HepG2 (cell line): ENCODE data around the gene L3MBTL4. TPM values are rescaled to one million over a fixed set of nuclear protein-coding genes. Genes with fewer than 3 reads are reported as not detected.

Source experiments
- ATAC-seq: fragments of 200-7000 bp; cut with Tn5 transposase; 3 replicates; pipeline ENCODE4 v1.9.1; 2020; ENCODE audit warnings: mild to moderate bottlenecking, moderate library complexity
- BruUV-seq: library from RNA; stranded (reverse); fragments of 400-500 nt; replicated peaks from 2 replicates; lab custom pipeline; 2021; lab: Mats Ljungman, UMichigan
- CTCF ChIA-PET: fragments of 300-600 bp; formaldehyde crosslinking; extraction: SDS; loops from one replicate; lab custom pipeline; 2021; ENCODE audit warnings: low total read pairs, inconsistent platforms, low intra/inter-chr PET ratio; lab: Yijun Ruan, JAX
- POLR2A ChIA-PET: fragments of 350-600 bp; sonication (Branson Sonifier 250); formaldehyde crosslinking; loops from one replicate; lab custom pipeline; 2020; ENCODE audit warnings: antibody characterized with exemption, inconsistent platforms; lab: Yijun Ruan, JAX
- DNase-seq: peaks from one replicate; pipeline ENCODE4 v3.0.0-alpha.2; 2015; ENCODE audit warnings: low spot score
- FAIRE-seq: peaks from 3 replicates; lab custom pipeline; 2011; peaks lifted over from hg19 to GRCh38; lab: Jason Lieb, UNC
- H2AFZ ChIP-seq: one replicate; pipeline ENCODE4 v1.6.1; 2011; ENCODE audit warnings: low read length, inconsistent platforms
- H3K27ac ChIP-seq: fragments of 300-600 bp; 3 replicates; pipeline ENCODE4 v1.8.0; 2011; ENCODE audit warnings: mixed run types, mild to moderate bottlenecking, mixed read lengths, low read length, inconsistent platforms; ENCODE audit not compliant: insufficient read depth; ENCODE audit errors: extremely low read length
- H3K27me3 ChIP-seq, 2 experiments: fragments of 200-600 bp in 1 of 2; 2 replicates in 1 of 2; 3 replicates in 1 of 2; pipeline versions ENCODE4 v1.6.0 to v1.8.0; 2011; ENCODE audit warnings: low read length in 2 of 2, mild to moderate bottlenecking in 2 of 2, moderate library complexity in 2 of 2, inconsistent platforms in 1 of 2; ENCODE audit not compliant: insufficient read depth in 2 of 2, control insufficient read depth in 1 of 2
- H3K36me3 ChIP-seq, 2 experiments: fragments of 200-600 bp in 1 of 2; replicated peaks in 1 of 2; 2 replicates in 1 of 2; 3 replicates in 1 of 2; pipeline versions ENCODE4 v1.5.1 to v1.8.0; 2011; ENCODE audit warnings: low read length in 2 of 2, inconsistent platforms in 1 of 2; ENCODE audit not compliant: insufficient read depth in 2 of 2, control insufficient read depth in 1 of 2
- H3K4me1 ChIP-seq: 2 replicates; pipeline ENCODE4 v1.5.1; 2012; ENCODE audit warnings: low read length, inconsistent platforms; ENCODE audit not compliant: insufficient read depth
- H3K4me2 ChIP-seq: 2 replicates; pipeline ENCODE4 v1.6.0; 2011; ENCODE audit warnings: low read depth, low read length, inconsistent platforms
- H3K4me3 ChIP-seq, 3 experiments: fragments of 200-600 bp in 1 of 3; sonication (generic), shearing (Covaris generic) in 1 of 3; replicated peaks in 1 of 3; 2 replicates each; pipeline ENCODE4 v1.5.1; 2011 to 2016; ENCODE audit warnings: low read length in 3 of 3, inconsistent platforms in 2 of 3, low read depth in 2 of 3, mild to moderate bottlenecking in 2 of 3, control low read depth in 1 of 3, mixed read lengths in 1 of 3; ENCODE audit not compliant: insufficient read depth in 1 of 3
- H3K79me2 ChIP-seq: one replicate; pipeline ENCODE4 v1.6.1; 2011; ENCODE audit warnings: low read length, inconsistent platforms; ENCODE audit not compliant: insufficient read depth
- H3K9ac ChIP-seq: 2 replicates; pipeline ENCODE4 v1.6.0; 2011; ENCODE audit warnings: mild to moderate bottlenecking, low read depth, low read length, inconsistent platforms; ENCODE audit not compliant: insufficient read depth
- H3K9me3 ChIP-seq: 2 replicates; pipeline ENCODE4 v1.5.1; 2012; ENCODE audit warnings: mild to moderate bottlenecking, low read length
- H4K20me1 ChIP-seq: 2 replicates; pipeline ENCODE4 v1.6.0; 2011; ENCODE audit warnings: inconsistent platforms, mild to moderate bottlenecking, low read length, moderate library complexity; ENCODE audit not compliant: insufficient read depth
- CSRNP2 ChIP-seq: sonication (generic); formaldehyde crosslinking; conservative IDR thresholded peaks from 2 replicates; pipeline ENCODE4 v1.8.0; 2022; ENCODE audit warnings: low read depth, missing genetic modification reagents
- E2F1 ChIP-seq: sonication (generic); formaldehyde crosslinking; IDR thresholded peaks from 2 replicates; pipeline ENCODE4 v1.5.0; 2020; ENCODE audit warnings: missing genetic modification reagents
- EZH2 ChIP-seq: conservative IDR thresholded peaks from 2 replicates; pipeline ENCODE4 v1.6.1; 2012; ENCODE audit warnings: mild to moderate bottlenecking, low read depth, low read length, moderate library complexity
- MAF1 ChIP-seq: sonication (generic); formaldehyde crosslinking; IDR thresholded peaks from 2 replicates; pipeline ENCODE4 v1.5.0; 2020; ENCODE audit warnings: missing genetic modification reagents, borderline replicate concordance
- NAIF1 ChIP-seq: sonication (generic); formaldehyde crosslinking; IDR thresholded peaks from 2 replicates; pipeline ENCODE4 v1.5.0; 2020; ENCODE audit warnings: mild to moderate bottlenecking, missing genetic modification reagents, borderline replicate concordance
- NFRKB ChIP-seq: fragments of 450-650 bp; IDR thresholded peaks from 2 replicates; pipeline ENCODE4 v1.6.1; 2017
- REPIN1 ChIP-seq: sonication (generic); formaldehyde crosslinking; IDR thresholded peaks from 2 replicates; pipeline ENCODE4 v1.8.0; 2022; ENCODE audit warnings: missing genetic modification reagents, low read depth, mild to moderate bottlenecking, borderline replicate concordance
- RERE ChIP-seq: IDR thresholded peaks from 2 replicates; pipeline ENCODE4 v1.6.1; 2016; ENCODE audit warnings: low read depth, missing genetic modification reagents, missing compliant biosample characterization
- TEF ChIP-seq: sonication (generic); formaldehyde crosslinking; IDR thresholded peaks from 2 replicates; pipeline ENCODE4 v1.5.0; 2020; ENCODE audit warnings: missing genetic modification reagents
- ZNF101 ChIP-seq: sonication (generic); formaldehyde crosslinking; IDR thresholded peaks from 2 replicates; pipeline ENCODE4 v1.4.0; 2020; ENCODE audit warnings: mild to moderate bottlenecking, low read depth, missing genetic modification reagents, borderline replicate concordance
- ZNF20 ChIP-seq: sonication (generic); formaldehyde crosslinking; IDR thresholded peaks from 2 replicates; pipeline ENCODE4 v1.4.0; 2020; ENCODE audit warnings: mild to moderate bottlenecking, moderate library complexity, missing genetic modification reagents
- ZNF234 ChIP-seq: sonication (generic); formaldehyde crosslinking; conservative IDR thresholded peaks from 2 replicates; pipeline ENCODE4 v1.5.1; 2020; ENCODE audit warnings: mild to moderate bottlenecking, missing genetic modification reagents
- ZNF251 ChIP-seq: sonication (generic); formaldehyde crosslinking; IDR thresholded peaks from 2 replicates; pipeline ENCODE4 v1.9.0; 2021; ENCODE audit warnings: mild to moderate bottlenecking, missing genetic modification reagents
- ZNF3 ChIP-seq: IDR thresholded peaks from 2 replicates; pipeline ENCODE4 v1.7.0; 2017; ENCODE audit warnings: inconsistent platforms
- ZNF329 ChIP-seq: sonication (generic); formaldehyde crosslinking; IDR thresholded peaks from 2 replicates; pipeline ENCODE4 v1.9.0; 2021; ENCODE audit warnings: low read depth, mild to moderate bottlenecking, missing genetic modification reagents
- in situ Hi-C: cut with HindIII; loops from 2 replicates; pipeline ENCODE4 v1.10.0; 2017; ENCODE audit warnings: low pct_unique_long_range_greater_than_20kb; ENCODE audit not compliant: extremely low pct_ligation_motif_present
- intact Hi-C: fragments of 100-400 bp; cut with micrococcal nuclease; formaldehyde crosslinking; loops from one replicate; pipeline ENCODE4 v1.10.0; 2022; ENCODE audit not compliant: unreplicated experiment
- polyA plus RNA-seq, 8 experiments: library from polyadenylated mRNA; depleted of rRNA in 3 of 8; stranded (reverse) in 7 of 8; unstranded in 1 of 8; fragments of >200 nt; fragmentation: Illumina TruSeq in 4 of 8; extraction: Trizol in 4 of 8; gene quantifications; 2 replicates each; pipeline versions ENCODE4 v1.2.1 to v1.2.3, GENCODE V29; 2011 to 2016; ENCODE audit warnings: low read depth in 4 of 8, missing spikeins in 1 of 8, mixed read lengths in 1 of 8; ENCODE audit not compliant: insufficient read depth in 1 of 8
- total RNA-seq, 5 experiments: library from RNA; depleted of rRNA; stranded (reverse); fragments of >200 nt; fragmentation: Illumina TruSeq; extraction: Trizol; gene quantifications; 2 replicates each; pipeline ENCODE4 v1.2.3, GENCODE V29; 2016; ENCODE audit warnings: low read depth in 1 of 5

Gene L3MBTL4
- total and polyA plus RNA-seq, 2 of the 13 experiments (the other 11 are each of a cell fraction or from before 2014, with no cell fraction given), result 10.8 to 13.3 TPM

- no peak for TF ChIP-seq RERE (CRISPR knock-in tag)
- TF ChIP-seq NAIF1 (CRISPR knock-in tag), result no peak
- TF ChIP-seq NFRKB, result no peak
- TF ChIP-seq E2F1 (CRISPR knock-in tag), result no peak
- no peak for TF ChIP-seq ZNF20 (CRISPR knock-in tag)
Observed at GRCh38 chr18:6255116-6255705, 159.5 kb downstream of the L3MBTL4 start (continued).

- Histone ChIP-seq H3K4me2 (no peak overlapping the region), H2AFZ (no peak overlapping the region), H3K4me1 (no peaks in the 10 kb centered on the region), H3K9me3 (no peaks in the 10 kb centered on the region), H3K27me3 (no peaks in the 10 kb centered on the region), H4K20me1 (no peaks in the 10 kb centered on the region), H3K4me3 (no peak overlapping the region), H3K79me2 (no peaks in the 10 kb centered on the region), H3K36me3 (0 out of 5 replicates have a peak, but pooled peaks cover 0 to 3% of the 10 kb centered on the region in 2 experiments), H3K9ac (no peak overlapping the region), H3K27ac (no peak overlapping the region)
- ATAC-seq (no peak), DNase-seq (no peak), FAIRE-seq (no peak)
- in situ Hi-C loops (no loop called here), intact Hi-C loops (no loop called here)
- POLR2A ChIA-PET, result interaction anchor here (0.7 kb wide), 1 partner anchor 1138 kb away, joined by 4 read pairs; no protein-coding TSS in a partner anchor
- no TSS peak for BruUV-seq
- CTCF ChIA-PET, result no interaction called here
- TF ChIP-seq ZNF101 (CRISPR knock-in tag), result no peak
- TF ChIP-seq ZNF234 (CRISPR knock-in tag), result no peak
- no peak for TF ChIP-seq TEF
- TF ChIP-seq MAF1, result no peak
- no peak for TF ChIP-seq ZNF251
- TF ChIP-seq EZH2, result no peak
- no peak for TF ChIP-seq ZNF329 (CRISPR knock-in tag)
- TF ChIP-seq REPIN1 (CRISPR knock-in tag), result no peak
- TF ChIP-seq CSRNP2 (CRISPR knock-in tag), result no peak
- no peak for TF ChIP-seq ZNF3 (CRISPR knock-in tag)
Observed at GRCh38 chr18:6254456-6254855, 160.3 kb downstream of the L3MBTL4 start.
